Left hindlimb (tissue), 1 donor: ENCODE data around the gene GATAD1.
"Not testable (repeated sequence)": the region's sequence is repeated elsewhere in the genome, so short reads cannot be mapped to it uniquely, and the experiment has no call there.

Source experiments
- DNase-seq: peaks from one replicate; pipeline ENCODE4 v3.0.0-alpha.2; 2018

The GATAD1 gene, protein sequence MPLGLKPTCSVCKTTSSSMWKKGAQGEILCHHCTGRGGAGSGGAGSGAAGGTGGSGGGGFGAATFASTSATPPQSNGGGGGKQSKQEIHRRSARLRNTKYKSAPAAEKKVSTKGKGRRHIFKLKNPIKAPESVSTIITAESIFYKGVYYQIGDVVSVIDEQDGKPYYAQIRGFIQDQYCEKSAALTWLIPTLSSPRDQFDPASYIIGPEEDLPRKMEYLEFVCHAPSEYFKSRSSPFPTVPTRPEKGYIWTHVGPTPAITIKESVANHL

DNA sequence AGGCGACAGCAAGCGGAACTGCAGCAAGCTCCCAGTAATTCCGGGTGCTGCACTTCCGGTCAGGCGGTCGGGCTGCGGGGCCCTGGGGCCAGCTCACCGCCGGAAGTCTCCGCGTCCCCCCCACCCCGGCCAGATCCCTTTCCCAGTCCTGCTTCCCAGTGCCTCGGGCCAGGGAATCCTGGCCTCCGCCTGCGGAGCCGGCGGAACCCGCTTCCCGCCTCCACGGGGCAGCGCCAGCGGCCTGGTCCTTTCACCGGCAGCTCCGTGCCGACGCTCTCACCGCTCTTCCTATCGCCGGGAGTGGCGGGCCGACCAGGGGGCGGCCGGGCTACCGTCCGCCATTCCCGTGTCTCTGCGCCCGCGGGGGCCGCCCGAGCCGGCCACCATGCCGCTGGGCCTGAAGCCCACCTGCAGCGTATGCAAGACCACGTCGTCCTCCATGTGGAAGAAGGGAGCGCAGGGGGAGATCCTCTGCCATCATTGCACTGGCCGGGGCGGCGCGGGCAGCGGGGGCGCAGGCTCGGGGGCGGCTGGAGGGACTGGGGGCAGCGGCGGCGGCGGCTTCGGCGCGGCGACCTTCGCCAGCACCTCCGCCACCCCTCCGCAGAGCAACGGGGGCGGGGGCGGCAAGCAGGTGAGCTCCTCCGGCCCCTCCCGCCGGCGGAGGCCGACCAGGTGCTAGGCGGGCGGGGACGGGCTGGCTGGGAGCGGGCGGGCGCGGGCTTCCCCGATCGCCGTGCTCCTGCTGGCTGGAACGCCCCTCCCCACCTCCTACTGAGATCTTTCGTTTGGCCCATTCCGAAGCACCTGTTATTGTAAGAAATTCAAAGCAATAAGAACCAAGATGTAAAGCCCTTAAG, at the start of gene GATAD1:
Gene GATAD1, plus strand, starts transcription at position 138 of the 860 bp plus-strand sequence. Its CDS starts 248 bp downstream, at position 386.
- DNase-seq, result peak; percentile 94

DNA sequence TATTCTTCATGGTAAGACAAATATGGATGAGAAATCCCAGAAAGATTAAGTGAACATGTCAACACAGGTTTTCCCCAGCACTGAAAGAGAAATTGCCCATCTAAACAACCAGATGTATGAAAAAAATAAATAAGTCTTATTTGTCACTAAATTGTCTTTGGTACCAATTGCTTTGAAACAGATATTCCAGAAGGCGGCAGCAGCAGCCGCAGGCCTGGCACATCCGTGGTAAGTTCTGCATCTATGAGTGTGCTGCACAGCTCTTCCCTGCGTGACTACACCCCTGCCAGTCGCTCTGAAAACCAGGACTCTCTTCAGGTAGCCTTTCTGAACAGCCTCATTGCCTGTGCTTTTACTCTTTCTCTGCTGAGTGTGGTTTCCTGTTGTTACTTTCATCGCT, 49.7 kb upstream of the GATAD1 start:
- DNase-seq, result no peak

DNA sequence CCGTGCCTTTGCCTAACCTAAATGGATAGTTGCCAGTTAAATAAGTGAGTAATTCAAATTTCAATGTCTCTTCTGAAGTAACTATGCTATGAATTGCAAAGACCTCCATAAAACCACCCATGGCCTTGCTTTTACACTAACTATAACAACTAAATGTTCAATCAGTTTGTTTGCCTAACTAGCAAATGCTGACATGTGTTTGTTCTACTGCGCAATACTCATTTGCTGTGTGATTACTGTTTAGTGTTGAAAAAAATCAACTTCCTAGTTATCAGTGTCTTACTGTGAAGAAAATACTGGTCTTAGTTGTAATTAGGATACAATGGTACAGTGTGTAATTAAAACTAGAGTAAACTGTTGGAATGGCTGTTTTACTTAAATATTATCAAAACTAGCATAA, 47.3 kb upstream of the GATAD1 start:
- DNase-seq, result no peak

DNA sequence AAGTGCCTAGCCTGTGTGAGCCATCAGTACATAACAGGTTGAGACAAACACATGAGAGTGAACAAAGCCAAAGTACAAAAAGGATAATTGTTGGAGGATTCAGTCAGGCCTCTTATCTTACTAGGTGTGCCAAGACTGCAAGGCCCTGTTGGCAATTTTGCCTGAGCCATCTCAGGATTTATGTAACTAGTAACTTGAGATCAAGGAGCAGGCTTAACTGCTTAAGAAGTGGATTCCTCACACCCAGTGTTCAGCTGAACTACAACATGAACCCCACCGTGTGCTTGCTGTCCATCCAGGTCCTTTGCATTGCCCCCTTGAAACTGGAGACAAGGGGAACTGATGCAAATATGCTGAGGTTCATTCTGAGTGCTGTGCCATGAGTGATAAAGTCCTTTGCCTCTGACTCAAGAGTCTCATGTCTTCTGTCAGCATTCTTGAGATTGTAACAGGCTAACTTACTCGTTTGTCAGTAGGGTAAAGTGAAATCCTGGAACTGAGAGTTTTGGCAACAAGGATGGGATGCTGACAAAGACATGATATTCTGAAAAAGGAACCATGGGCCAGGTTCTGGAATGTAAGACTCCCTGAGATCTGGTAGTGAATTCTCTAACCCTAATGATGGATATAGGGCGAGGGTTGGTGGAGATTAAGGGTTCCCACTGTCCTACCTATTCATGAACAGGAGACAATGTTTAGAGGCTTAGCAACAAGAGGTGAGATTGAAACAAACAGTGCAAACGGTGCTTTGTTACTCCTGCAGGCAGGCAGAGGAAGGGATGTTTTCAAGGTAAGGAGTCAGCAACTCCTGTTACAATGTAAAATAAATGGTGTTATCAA, 44.1 kb upstream of the GATAD1 start:
- DNase-seq, result no peak

DNA sequence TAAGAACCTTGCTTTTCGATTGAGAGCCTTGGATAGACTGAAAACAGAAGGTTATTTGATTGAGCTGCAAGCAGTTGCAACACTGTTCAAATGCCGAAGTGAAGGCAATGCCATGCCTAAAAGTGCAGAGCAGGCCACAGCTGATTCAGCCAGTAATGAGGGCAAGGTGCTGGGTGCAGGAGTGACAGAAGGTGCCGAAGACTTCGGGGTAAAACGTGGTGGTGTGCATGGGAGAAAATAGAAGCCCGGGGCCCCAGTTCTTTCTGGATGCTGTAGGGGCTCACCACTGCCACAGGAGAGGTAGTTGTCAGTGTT, 43.6 kb upstream of the GATAD1 start:
- no peak for DNase-seq

DNA sequence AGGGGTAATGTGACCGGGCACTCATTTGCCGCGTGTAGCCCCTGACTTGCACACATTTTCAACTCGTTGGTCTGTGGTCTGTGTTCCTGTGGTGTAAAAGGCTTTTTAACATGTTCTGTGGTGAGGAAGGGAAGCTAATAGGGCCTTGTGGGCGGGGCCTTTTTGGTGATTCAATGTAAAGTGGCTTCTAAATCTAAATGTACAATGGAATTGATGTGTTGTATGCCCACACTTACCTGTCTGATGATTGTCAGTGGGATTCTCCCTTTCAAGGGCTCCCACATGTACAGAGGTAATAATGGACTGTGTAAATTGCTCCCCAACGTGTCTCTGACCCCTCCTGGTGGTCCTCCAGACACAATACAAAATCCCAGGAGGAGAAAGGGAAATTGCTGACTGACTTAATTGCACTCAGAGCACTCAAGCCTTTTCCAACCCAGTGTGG, 43.1 kb upstream of the GATAD1 start:
- no peak for DNase-seq

DNA sequence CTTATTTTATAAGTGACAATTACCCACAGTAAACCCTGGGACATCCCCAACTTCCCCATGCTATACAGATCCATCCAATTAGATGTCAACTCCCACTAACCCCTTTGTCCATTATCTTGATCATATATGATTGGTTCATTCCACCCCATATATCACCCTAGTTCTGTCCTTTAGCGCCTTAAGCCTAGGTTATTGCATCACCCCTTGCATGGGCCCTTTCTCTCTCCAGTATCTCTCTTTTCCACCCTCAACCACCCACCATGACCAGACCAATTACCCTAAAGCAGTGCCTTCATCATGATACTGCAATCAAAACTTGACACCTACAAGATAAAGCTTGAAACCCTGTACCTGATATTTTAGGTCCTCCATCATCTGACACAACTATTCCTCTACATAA, 37.9 kb upstream of the GATAD1 start:
- no peak for DNase-seq

DNA sequence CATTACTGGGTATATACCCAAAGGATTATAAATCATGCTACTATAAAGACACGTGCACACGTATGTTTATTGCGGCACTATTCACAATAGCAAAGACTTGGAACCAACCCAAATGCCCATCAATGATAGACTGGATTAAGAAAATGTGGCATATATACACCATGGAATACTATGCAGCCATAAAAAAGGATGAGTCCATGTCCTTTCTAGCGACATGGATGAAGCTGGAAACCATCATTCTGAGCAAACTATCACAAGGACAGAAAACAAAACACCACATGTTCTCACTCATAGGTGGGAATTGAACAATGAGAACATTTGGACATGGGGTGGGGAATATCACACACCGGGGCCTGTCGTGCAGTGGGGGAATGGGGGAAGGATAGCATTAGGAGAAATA, 37.1 kb upstream of the GATAD1 start:
- DNase-seq, result not testable (repeated sequence)

DNA sequence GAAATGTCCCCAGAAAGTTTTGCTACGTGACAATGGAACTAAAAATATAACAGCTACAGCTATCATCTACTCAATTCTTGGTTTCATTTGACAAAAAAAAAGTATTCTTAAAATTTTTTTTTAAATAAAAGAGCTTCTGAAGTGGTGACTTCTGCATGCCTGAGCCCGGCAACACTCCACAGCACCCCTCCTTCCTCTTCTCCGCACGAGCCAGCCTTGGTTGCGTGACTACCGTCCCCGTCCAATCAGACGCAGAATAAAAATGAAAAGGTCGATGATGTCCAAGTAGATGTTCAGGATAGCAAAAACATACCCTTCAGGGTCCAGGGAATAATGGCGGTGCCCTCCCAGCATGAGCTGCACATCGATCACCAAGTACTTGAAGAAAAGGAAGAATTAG, 34.5 kb upstream of the GATAD1 start:
- no peak for DNase-seq

DNA sequence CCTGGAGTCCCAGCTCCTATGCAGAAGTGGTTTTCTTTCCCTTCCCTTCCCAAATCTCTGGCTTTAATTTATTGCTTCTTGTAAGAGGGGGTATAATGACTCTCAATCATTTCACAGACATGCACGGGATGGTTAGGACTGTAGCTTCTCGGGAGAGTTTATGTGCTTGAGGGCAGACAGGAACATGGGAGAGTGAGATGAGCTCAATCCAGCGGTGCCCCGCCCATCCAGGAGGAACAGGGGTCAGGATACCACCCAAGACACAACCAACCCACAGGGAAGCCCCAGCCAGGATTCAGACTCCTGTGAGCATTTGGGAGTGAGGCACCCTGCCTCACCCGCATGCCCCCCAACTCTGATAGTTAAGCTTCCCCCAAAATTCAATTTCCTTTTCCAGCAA, 33.7 kb upstream of the GATAD1 start:
- DNase-seq, result no peak

DNA sequence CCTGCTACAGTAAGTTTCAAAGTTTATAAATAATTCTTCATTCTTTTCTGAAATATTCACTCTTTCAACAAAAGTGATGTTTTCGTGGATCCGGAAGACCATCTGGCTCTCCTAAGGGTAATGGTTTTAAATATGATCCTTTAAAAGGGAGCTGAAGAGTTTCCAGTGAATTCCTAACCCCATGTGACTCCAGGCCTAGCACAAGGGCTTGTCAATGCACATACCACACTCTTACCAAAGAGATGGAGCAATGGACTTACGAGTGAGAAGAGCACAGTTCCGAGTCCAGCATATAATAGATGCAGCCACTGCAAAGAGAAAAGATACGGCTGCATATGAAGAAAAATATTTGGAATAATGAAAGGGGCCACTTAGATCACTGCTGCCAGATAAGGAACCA, 32.1 kb upstream of the GATAD1 start:
- no peak for DNase-seq

DNA sequence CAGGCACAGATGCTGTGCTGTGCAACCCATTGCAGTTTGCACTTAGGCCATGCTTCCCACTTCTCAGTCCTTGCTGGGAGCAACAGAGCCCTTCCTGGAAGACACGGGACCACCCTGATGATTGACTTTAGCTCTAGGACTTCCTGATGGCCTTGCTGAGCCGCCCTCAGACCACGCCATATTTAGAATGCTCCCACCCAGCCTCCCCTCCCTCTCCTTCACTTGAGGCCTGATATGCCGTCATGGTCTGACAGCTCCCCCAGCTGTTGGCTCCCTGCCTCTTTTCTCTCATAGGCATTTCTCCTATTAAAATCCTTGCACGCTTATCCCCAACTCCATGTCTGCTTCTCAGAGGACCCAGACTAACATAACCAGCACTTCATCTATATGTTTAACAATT, 29.4 kb upstream of the GATAD1 start:
- no peak for DNase-seq

DNA sequence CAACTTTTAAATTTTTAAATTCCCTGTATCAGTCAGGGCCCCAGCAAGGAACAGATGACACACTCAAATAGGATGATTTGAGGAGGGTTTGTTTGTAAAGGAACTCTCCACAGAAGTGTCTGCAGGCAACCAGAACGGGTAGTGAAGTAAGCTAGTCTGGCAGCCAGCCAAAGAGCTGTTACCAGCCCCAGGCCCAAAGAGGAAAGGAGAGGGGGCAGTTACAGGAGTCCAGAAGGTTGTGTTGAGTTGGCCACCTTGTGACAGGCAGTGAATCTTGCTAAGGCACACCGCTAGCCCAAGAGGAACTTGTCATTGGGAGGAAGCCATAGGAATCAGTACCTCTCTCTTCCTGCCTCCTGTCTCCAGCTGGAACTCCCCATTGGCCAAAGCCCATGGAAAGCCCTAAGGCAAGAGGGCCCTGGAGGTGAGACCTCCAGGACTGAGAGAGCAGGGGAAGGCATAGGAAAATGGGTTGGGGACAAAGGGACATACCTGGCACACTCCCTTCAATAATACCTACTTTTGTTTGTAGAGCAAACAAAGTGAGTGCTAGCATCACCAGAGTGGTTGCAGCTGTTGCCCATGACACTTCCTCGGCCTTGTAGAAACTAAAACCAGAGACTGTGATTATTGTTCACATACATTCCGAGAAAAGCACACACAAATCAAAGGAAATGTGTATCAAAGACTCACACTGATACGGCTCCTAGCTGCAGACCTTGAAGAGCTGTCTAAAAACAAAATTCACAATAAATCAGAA, 25.4 kb upstream of the GATAD1 start:
- no peak for DNase-seq

DNA sequence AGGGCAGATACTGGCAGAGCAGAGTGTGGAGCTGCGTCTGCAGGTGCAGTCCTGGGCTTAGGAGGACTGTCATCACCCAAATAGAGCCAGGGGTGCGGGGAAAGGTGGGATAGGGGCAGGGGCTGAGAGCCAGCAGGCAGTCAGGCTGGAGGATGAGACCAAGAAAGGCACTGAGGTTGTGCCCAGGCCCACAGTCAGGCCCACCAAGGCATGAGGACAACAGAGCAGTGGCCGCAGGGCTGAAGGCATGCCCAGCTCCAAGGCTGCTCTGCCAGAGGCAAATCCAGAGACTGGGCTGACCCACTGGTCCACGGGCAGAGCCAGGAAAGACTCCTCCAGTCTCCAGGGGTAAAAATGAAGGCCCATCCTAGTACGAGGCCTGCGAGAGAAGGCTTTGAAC, 24.4 kb upstream of the GATAD1 start:
- no peak for DNase-seq

DNA sequence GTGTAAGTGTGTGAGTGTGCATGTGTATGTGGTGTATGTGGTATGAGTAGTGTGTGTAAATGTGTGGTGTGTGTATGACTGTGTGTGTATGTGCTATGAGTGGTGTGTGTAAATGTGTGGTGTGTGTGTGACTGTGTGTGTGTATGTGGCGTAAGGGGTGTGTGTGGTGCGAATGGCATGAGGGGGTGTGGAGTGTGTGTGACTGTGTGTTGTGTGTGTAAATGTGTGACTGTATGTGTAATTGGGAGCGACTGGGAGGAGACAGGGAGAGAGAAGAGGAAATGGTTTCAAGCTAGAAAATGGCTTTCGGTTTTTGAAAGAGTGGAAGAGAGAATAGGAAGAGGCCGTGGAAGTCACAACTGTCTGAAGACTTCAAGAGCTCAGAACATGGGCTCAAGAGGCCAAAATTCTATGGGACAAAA, 23.6 kb upstream of the GATAD1 start:
- DNase-seq, result no peak

DNA sequence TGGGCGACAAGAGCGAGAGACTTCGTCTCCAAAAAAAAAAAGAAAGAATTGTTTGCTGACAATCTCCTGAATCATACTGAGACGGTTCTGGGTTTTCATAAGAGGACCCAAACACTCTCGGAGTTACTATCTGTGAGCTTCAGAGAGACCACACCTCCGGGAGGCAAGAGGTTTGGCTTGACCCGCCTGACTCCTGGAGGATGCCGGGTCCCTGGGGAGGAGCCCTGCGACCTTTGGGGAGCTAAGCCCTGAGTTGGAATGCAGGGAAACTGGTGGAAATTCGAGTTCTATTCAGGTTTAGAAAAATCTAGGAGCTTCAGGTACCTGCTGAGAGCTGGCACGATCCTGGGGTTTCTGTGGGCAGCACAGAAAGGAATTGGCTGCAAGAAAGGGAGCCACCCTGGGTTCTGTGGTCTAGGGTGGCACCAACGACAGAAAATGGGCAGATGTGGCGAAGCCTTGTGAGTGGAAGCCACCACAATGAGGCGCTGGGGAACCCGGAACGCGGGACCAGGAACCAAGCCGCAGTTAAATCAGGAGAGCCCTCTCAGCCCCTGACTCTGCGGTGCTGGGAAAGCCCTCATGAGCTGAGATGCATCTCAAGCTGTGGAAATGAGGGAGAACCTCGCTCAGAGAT, 21.9 kb upstream of the GATAD1 start:
- no peak for DNase-seq

DNA sequence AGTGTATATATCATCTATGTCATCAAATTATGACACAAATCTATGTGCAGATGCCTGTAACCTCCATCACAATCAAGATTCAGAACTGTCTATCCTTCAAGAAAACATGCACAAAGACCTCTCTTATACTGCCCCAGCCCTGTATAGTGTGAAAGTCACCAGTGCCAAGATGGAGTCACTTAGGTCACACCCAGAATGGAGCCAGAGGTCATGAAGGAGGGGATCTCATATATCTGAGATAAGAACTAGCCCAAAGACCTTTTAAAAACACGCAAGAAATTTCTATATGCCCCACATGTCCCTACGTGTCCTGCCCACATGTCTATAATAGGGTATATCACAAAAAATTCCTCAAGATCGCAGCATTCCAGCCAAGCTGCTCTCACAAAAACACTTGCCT, 20.1 kb upstream of the GATAD1 start:
- DNase-seq, result no peak

DNA sequence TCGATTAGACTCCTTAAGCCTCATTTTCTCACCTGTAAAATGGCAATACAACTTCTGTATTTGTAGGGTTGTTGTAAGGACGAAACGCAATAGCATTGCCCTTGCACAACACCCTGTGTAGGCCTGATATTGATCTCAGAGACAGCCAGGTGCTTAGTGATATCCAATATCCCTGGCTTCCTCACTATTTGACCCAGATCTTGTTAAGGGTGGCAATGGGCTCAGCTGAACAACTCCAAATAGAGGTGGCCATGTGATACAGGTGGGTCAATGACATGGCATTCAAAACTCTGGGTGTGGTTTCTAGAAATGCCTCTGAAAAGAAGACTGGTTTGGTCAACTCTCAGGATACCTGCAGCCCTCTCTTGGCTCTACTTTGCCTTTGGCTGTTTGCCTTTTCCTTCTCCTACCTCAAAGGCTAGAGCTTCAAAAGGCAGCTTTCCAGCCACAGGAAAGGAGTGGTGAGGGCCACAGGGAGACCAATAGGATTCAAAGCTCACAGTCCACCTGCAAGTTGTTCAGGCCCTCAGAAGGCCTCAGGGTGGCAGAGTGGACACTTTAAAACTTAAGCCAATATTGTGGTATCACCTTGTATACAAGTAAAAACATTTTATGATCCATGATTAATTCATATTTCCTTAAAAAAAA, 14.9 kb upstream of the GATAD1 start:
- DNase-seq, result no peak

DNA sequence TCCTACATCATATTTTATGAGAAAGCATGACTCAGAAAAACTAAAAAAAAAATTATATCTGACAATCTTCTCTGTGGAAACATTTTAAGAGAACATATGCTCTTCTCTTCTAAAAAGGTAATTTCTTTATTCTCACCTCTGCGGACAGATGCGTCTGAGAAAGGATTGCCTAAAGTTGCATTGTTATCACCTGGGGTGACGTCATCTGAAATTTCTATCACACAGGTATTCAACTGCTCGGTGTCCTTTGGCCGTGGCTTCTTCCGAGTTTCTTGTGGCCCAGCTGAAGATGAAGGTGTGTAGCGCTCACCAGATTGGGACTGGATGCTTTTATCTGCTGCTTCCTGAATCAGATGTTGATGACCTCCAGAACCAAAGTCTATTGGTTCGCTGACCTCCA, 14.3 kb upstream of the GATAD1 start:
- DNase-seq, result no peak

DNA sequence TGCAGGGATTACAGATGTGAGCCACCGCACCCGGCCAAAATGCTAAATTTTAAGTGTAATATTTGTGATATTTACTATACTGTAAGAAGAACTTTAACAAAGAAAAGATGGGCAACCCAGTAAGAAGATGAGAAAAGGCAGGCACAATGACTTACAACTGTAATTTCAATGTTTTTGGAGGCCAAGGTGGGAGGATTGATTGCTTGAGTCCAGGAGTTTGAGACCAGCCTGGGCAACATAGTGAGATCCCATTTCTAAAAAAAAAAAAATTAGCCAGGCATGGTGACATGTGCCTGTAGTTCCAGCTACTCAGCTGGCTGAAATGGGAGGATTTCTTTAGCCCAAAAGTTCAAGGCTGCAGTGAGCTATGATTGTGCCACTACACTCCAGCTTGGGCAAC, 11.7 kb upstream of the GATAD1 start:
- no peak for DNase-seq

DNA sequence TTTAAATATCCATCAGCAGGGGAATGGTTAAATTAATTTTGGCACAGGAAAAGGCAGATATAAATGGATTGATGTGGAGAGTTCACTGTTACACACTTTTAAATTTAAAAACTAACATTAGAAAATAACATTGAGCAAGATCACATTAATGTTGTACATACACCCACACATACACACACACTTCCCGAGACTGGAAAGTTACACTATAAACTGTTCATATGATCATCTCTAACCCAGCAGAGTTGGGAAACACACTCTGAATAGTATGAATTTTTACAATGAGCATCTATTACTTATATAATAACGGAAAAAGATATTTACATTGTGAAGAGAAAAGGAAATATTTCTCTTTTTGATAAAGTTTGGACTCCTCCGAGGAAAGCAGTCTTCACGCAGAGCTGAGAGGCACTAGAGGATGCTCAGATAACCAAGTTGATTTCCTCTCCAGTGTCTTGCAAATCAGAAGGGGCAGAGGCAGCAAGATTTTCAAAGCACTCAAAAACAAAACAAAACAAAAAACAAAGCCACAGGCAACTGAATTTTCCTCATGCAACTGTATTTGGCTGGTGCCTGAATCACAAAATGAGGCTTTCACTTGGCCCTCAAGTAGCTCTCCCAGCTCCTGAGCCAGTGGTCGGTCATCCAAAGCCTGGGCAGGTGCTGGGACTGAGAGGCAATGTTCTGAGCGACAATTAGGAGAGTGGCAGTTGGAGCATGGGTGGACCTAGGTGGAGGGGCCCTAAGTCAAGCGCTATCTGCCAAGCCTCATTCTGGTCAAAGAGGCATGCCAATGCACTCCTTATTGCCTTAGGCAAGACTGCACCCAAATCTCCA, 10.5 kb upstream of the GATAD1 start:
- DNase-seq, result no peak
